H9 (cell line): ENCODE data around the gene GP2. TPM values are rescaled to one million over a fixed set of nuclear protein-coding genes. Genes with fewer than 3 reads are reported as not detected.

Experiments used
- DNase-seq: peaks from one replicate; pipeline ENCODE4 v3.0.0-alpha.2; 2017
- H2AFZ ChIP-seq: one replicate; pipeline ENCODE4 v1.6.1; 2013; ENCODE audit warnings: mild to moderate bottlenecking, low read length, control low read depth, moderate library complexity
- H2AK5ac ChIP-seq: 2 replicates; pipeline ENCODE4 v1.6.1; 2013; ENCODE audit warnings: low read length, control low read depth, mixed read lengths; ENCODE audit not compliant: insufficient read length
- H2BK120ac ChIP-seq: one replicate; pipeline ENCODE4 v1.6.1; 2013; ENCODE audit warnings: low read depth, mild to moderate bottlenecking, low read length, control low read depth, inconsistent platforms; ENCODE audit not compliant: poor library complexity, severe bottlenecking
- H2BK12ac ChIP-seq: 2 replicates; pipeline ENCODE4 v1.6.1; 2013; ENCODE audit warnings: low read length, control low read depth, mixed read lengths, low read depth; ENCODE audit not compliant: insufficient read length
- H2BK15ac ChIP-seq: 2 replicates; pipeline ENCODE4 v1.6.1; 2013; ENCODE audit warnings: low read depth, low read length, control low read depth
- H2BK20ac ChIP-seq: one replicate; pipeline ENCODE4 v1.6.1; 2013; ENCODE audit warnings: low read depth, mild to moderate bottlenecking, low read length, control low read depth, inconsistent platforms; ENCODE audit not compliant: poor library complexity, severe bottlenecking
- H2BK5ac ChIP-seq: 2 replicates; pipeline ENCODE4 v1.6.1; 2013; ENCODE audit warnings: low read length, control low read depth, mixed read lengths; ENCODE audit not compliant: insufficient read length
- H3K14ac ChIP-seq: 2 replicates; pipeline ENCODE4 v1.6.1; 2013; ENCODE audit warnings: low read length, control low read depth; ENCODE audit not compliant: insufficient read depth
- H3K18ac ChIP-seq: 2 replicates; pipeline ENCODE4 v1.6.1; 2013; ENCODE audit warnings: low read depth, mild to moderate bottlenecking, mixed read lengths, low read length, control low read depth; ENCODE audit not compliant: insufficient read length
- H3K23ac ChIP-seq: 2 replicates; pipeline ENCODE4 v1.6.1; 2013; ENCODE audit warnings: low read length, control low read depth, mixed read lengths, low read depth; ENCODE audit not compliant: insufficient read length
- H3K23me2 ChIP-seq: 2 replicates; pipeline ENCODE4 v1.6.1; 2013; ENCODE audit warnings: low read depth, mild to moderate bottlenecking, mixed read lengths, low read length, control low read depth; ENCODE audit not compliant: insufficient read length, poor library complexity, severe bottlenecking
- H3K27ac ChIP-seq: 2 replicates; pipeline ENCODE4 v1.5.1; 2013; ENCODE audit warnings: low read length, control low read depth, mixed read lengths, low read depth; ENCODE audit not compliant: insufficient read length
- H3K27me3 ChIP-seq: 2 replicates; pipeline ENCODE4 v1.6.1; 2013; ENCODE audit warnings: low read length, control low read depth, inconsistent platforms; ENCODE audit not compliant: insufficient read depth
- H3K4ac ChIP-seq: 2 replicates; pipeline ENCODE4 v1.6.1; 2013; ENCODE audit warnings: low read depth, mild to moderate bottlenecking, control low read depth, inconsistent platforms, low read length, moderate library complexity
- H3K4me1 ChIP-seq: 2 replicates; pipeline ENCODE4 v1.6.1; 2013; ENCODE audit warnings: low read length, control low read depth, inconsistent platforms; ENCODE audit not compliant: insufficient read depth
- H3K4me2 ChIP-seq: 2 replicates; pipeline ENCODE4 v1.6.1; 2013; ENCODE audit warnings: low read length, control low read depth, mixed read lengths; ENCODE audit not compliant: insufficient read length, insufficient read depth
- H3K56ac ChIP-seq: 2 replicates; pipeline ENCODE4 v1.6.1; 2013; ENCODE audit warnings: low read depth, mild to moderate bottlenecking, mixed read lengths, low read length, control low read depth; ENCODE audit not compliant: insufficient read length
- H3K79me1 ChIP-seq: 2 replicates; pipeline ENCODE4 v1.6.1; 2013; ENCODE audit warnings: low read depth, mild to moderate bottlenecking, moderate library complexity, low read length, control low read depth, inconsistent platforms; ENCODE audit not compliant: insufficient read depth, poor library complexity, severe bottlenecking
- H3K79me2 ChIP-seq: 2 replicates; pipeline ENCODE4 v1.6.1; 2013; ENCODE audit warnings: low read length, control low read depth, inconsistent platforms; ENCODE audit not compliant: insufficient read depth
- H3K9ac ChIP-seq: 2 replicates; pipeline ENCODE4 v1.6.1; 2013; ENCODE audit warnings: low read length, control low read depth, mixed read lengths; ENCODE audit not compliant: insufficient read length; ENCODE audit errors: extremely low read depth
- H3K9me3 ChIP-seq: one replicate; pipeline ENCODE4 v1.6.1; 2013; ENCODE audit warnings: low read depth, low read length, inconsistent platforms; ENCODE audit not compliant: control insufficient read depth
- H3T11ph ChIP-seq: one replicate; pipeline ENCODE4 v1.6.1; 2013; ENCODE audit warnings: mild to moderate bottlenecking, low read length, control low read depth, inconsistent platforms
- H4K20me1 ChIP-seq: one replicate; pipeline ENCODE4 v1.6.1; 2013; ENCODE audit not compliant: control insufficient read depth, insufficient read length, insufficient read depth
- H4K5ac ChIP-seq: 2 replicates; pipeline ENCODE4 v1.6.1; 2013; ENCODE audit warnings: low read depth, mild to moderate bottlenecking, mixed read lengths, low read length, control low read depth; ENCODE audit not compliant: insufficient read length
- H4K8ac ChIP-seq: replicated peaks from 2 replicates; pipeline ENCODE4 v1.6.1; 2013; ENCODE audit warnings: low read length, control low read depth, mixed read lengths, low read depth; ENCODE audit not compliant: insufficient read length
- H4K91ac ChIP-seq: 2 replicates; pipeline ENCODE4 v1.6.1; 2013; ENCODE audit warnings: low read depth, mild to moderate bottlenecking, moderate library complexity, mixed read lengths, low read length, control low read depth; ENCODE audit not compliant: insufficient read length
- H3K27ac Mint-ChIP-seq, 3 experiments: 2 replicates in 2 of 3; 3 replicates in 1 of 3; pipeline ENCODE4 v1.8.0; 2020 to 2021; ENCODE audit warnings: mixed read lengths in 3 of 3, mild to moderate bottlenecking in 1 of 3, moderate library complexity in 1 of 3
- H3K27me3 Mint-ChIP-seq: 2 replicates; pipeline ENCODE4 v1.8.0; 2021; ENCODE audit warnings: low read depth, mild to moderate bottlenecking, moderate library complexity, mixed read lengths
- H3K36me3 Mint-ChIP-seq, 3 experiments: 2 replicates in 2 of 3; 3 replicates in 1 of 3; pipeline ENCODE4 v1.8.0; 2020 to 2021; ENCODE audit warnings: low read depth in 3 of 3, mixed read lengths in 3 of 3; ENCODE audit not compliant: insufficient read depth in 1 of 3
- H3K4me1 Mint-ChIP-seq, 2 experiments: 2 replicates each; pipeline ENCODE4 v1.8.0; 2020; ENCODE audit warnings: mixed read lengths in 2 of 2
- H3K4me3 Mint-ChIP-seq, 2 experiments: 2 replicates in 1 of 2; 3 replicates in 1 of 2; pipeline ENCODE4 v1.8.0; 2020 to 2021; ENCODE audit warnings: mild to moderate bottlenecking in 2 of 2, mixed read lengths in 2 of 2, moderate library complexity in 1 of 2
- H3K9me3 Mint-ChIP-seq, 2 experiments: 2 replicates in 1 of 2; 3 replicates in 1 of 2; pipeline ENCODE4 v1.8.0; 2020; ENCODE audit warnings: mild to moderate bottlenecking in 2 of 2, mixed read lengths in 2 of 2, moderate library complexity in 1 of 2
- total RNA-seq: library from RNA; stranded (reverse); gene quantifications from 2 replicates; pipeline ENCODE4 v1.2.1, GENCODE V29; 2021
- TF ChIP-seq, protein P1 (sequence below): fragments of 200-600 bp; sonication (generic); conservative IDR thresholded peaks from 3 replicates; pipeline ENCODE4 v1.8.0; 2021; ENCODE audit warnings: antibody characterized with exemption, mild to moderate bottlenecking

The GP2 gene
- total RNA-seq, 1 experiment from 2014 or later, result not detected

DNA sequence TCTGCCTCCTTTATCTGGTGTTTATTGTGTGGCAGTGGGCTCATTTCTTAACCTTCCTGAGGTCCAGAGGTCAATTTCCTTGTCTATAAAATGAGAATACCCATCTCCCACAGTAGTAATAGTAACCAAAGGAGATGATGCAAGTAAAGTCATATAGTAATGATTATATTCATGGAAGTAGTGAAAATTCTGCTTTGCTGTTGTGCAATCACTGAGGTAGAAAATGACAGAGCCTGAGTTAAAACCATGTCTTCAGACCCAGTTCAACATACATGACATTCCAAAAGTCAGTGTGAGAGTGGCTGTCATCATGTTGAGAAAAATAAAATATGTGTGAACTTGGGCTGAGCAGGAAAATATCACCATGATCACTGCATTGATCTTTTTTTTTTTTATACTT lies 26.1 kb upstream of the GP2 start:
- H2BK20ac ChIP-seq, result no peak overlapping the region
- peaks cover 7 to 9% of the 10 kb centered on the region in 2 experiments for H3K4me1 Mint-ChIP-seq
- H3K27me3 Mint-ChIP-seq, result peaks cover 5% of the 10 kb centered on the region
- H4K5ac ChIP-seq, result no peak overlapping the region
- no peak overlapping the region for H2AK5ac ChIP-seq
- no peaks in the 10 kb centered on the region for H3K9me3 ChIP-seq
- peaks cover 0 to 5% (median 3%) of the 10 kb centered on the region in 3 experiments; a peak in 4 of 7 replicates for H3K36me3 Mint-ChIP-seq
- no peaks in the 10 kb centered on the region for H3K4me1 ChIP-seq
- H3K4me2 ChIP-seq, result no peak overlapping the region
- H3K56ac ChIP-seq, result no peak overlapping the region
- no peak overlapping the region for H4K91ac ChIP-seq
- H3K14ac ChIP-seq, result no peak overlapping the region
- H2AFZ ChIP-seq, result no peak overlapping the region
- no peak for DNase-seq
- H2BK5ac ChIP-seq, result no peak overlapping the region
- H2BK120ac ChIP-seq, result no peak overlapping the region
- H3K23ac ChIP-seq, result no peak overlapping the region
- H3K18ac ChIP-seq, result no peak overlapping the region
- H4K20me1 ChIP-seq, result no peaks in the 10 kb centered on the region
- no peak overlapping the region for H3K9ac ChIP-seq
- H3K27ac Mint-ChIP-seq, result no peak overlapping the region
- H3K27ac ChIP-seq, result no peak overlapping the region
- peaks cover 12 to 14% of the 10 kb centered on the region in 2 experiments for H3K9me3 Mint-ChIP-seq
- H2BK15ac ChIP-seq, result no peak overlapping the region
- no peak overlapping the region for H4K8ac ChIP-seq
- H3K23me2 ChIP-seq, result no peaks in the 10 kb centered on the region
- H3K4ac ChIP-seq, result no peak overlapping the region
- H3K4me3 Mint-ChIP-seq, result no peak overlapping the region
- TF ChIP-seq, protein P1, sequence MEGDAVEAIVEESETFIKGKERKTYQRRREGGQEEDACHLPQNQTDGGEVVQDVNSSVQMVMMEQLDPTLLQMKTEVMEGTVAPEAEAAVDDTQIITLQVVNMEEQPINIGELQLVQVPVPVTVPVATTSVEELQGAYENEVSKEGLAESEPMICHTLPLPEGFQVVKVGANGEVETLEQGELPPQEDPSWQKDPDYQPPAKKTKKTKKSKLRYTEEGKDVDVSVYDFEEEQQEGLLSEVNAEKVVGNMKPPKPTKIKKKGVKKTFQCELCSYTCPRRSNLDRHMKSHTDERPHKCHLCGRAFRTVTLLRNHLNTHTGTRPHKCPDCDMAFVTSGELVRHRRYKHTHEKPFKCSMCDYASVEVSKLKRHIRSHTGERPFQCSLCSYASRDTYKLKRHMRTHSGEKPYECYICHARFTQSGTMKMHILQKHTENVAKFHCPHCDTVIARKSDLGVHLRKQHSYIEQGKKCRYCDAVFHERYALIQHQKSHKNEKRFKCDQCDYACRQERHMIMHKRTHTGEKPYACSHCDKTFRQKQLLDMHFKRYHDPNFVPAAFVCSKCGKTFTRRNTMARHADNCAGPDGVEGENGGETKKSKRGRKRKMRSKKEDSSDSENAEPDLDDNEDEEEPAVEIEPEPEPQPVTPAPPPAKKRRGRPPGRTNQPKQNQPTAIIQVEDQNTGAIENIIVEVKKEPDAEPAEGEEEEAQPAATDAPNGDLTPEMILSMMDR, result no peak
- no peaks in the 10 kb centered on the region for H3K79me1 ChIP-seq
- H3K79me2 ChIP-seq, result no peaks in the 10 kb centered on the region
- no peaks in the 10 kb centered on the region for H3K27me3 ChIP-seq
- no peak overlapping the region for H2BK12ac ChIP-seq
- no peak overlapping the region for H3T11ph ChIP-seq
